OCI-LY3 (cell line): ENCODE data around the gene MAPT.

Experiments used
- H2AFZ ChIP-seq: fragments of 200-600, 300-600 bp; shearing (Covaris generic); 2 replicates; pipeline ENCODE4 v1.6.0; 2014; ENCODE audit warnings: antibody characterized with exemption, low read depth, low read length
- H3K27ac ChIP-seq: fragments of 200-600, 300-600 bp; sonication (generic); 2 replicates; pipeline ENCODE4 v1.5.1; 2014; ENCODE audit warnings: mild to moderate bottlenecking, low read length, moderate library complexity, mixed read lengths
- H3K27me3 ChIP-seq: fragments of 200-600, 300-600 bp; sonication (generic); 2 replicates; pipeline ENCODE4 v1.6.1; 2014; ENCODE audit warnings: low read depth, low read length, mixed read lengths
- H3K36me3 ChIP-seq: fragments of 200-600, 300-600 bp; sonication (generic); replicated peaks from 2 replicates; pipeline ENCODE3; 2014; ENCODE audit warnings: low read depth, low read length, mixed read lengths
- H3K4me1 ChIP-seq: fragments of 300-600, 200-600 bp; sonication (generic); 2 replicates; pipeline ENCODE4 v1.6.1; 2014; ENCODE audit warnings: low read length, mixed read lengths
- H3K4me2 ChIP-seq: fragments of 200-600, 300-600 bp; sonication (generic); 2 replicates; pipeline ENCODE4 v1.6.1; 2014; ENCODE audit warnings: low read length, mixed read lengths
- H3K4me3 ChIP-seq: fragments of 300-600, 200-600 bp; sonication (generic); 2 replicates; pipeline ENCODE4 v1.5.1; 2014; ENCODE audit warnings: antibody characterized with exemption, mild to moderate bottlenecking, low read length, moderate library complexity
- H3K79me2 ChIP-seq: fragments of 300-600, 200-600 bp; shearing (Covaris generic); 2 replicates; pipeline ENCODE4 v1.6.1; 2014; ENCODE audit warnings: mild to moderate bottlenecking, low read length, mixed read lengths
- H3K9ac ChIP-seq: fragments of 300-600, 200-600 bp; shearing (Covaris generic); 2 replicates; pipeline ENCODE4 v1.6.0; 2014; ENCODE audit warnings: mild to moderate bottlenecking, low read length, moderate library complexity
- H3K9me3 ChIP-seq: fragments of 200-600, 300-600 bp; shearing (Covaris generic); 2 replicates; pipeline ENCODE4 v1.6.1; 2014; ENCODE audit warnings: low read length, mixed read lengths; ENCODE audit not compliant: insufficient read depth
- H4K20me1 ChIP-seq: fragments of 200-600, 300-600 bp; sonication (generic); 2 replicates; pipeline ENCODE4 v1.6.1; 2016; ENCODE audit warnings: low read length, mixed read lengths; ENCODE audit not compliant: insufficient read depth
- CTCF ChIP-seq: fragments of 200-600, 300-600 bp; sonication (generic); IDR thresholded peaks from 2 replicates; pipeline ENCODE4 v1.5.1; 2014; ENCODE audit warnings: antibody characterized with exemption, low read length, low read depth
- EZH2phosphoT487 ChIP-seq: fragments of 200-600 bp; shearing (Covaris generic); IDR thresholded peaks from 2 replicates; pipeline ENCODE4 v1.6.1; 2018; ENCODE audit warnings: antibody characterized with exemption, mixed run types, low read depth

MAPT gene

GRCh38 chr17:45979137-45979536, 84.8 kb downstream of the MAPT start:
- TF ChIP-seq EZH2phosphoT487 (no peak), CTCF (no peak)
- Histone ChIP-seq H3K9me3 (no peaks in the 10 kb centered on the region), H3K27me3 (0 out of 2 replicates have a peak, but pooled peaks cover 4% of the 10 kb centered on the region), H3K36me3 (no peaks in the 10 kb centered on the region), H3K9ac (no peak overlapping the region), H4K20me1 (no peaks in the 10 kb centered on the region), H2AFZ (no peak overlapping the region), H3K27ac (no peak overlapping the region), H3K4me2 (no peak overlapping the region), H3K79me2 (no peaks in the 10 kb centered on the region), H3K4me3 (no peak overlapping the region), H3K4me1 (peaks cover 16% of the 10 kb centered on the region)

- Histone ChIP-seq H3K27me3 (0 out of 2 replicates have a peak, but pooled peaks cover 4% of the 10 kb centered on the region), H3K4me3 (no peak overlapping the region), H3K27ac (no peak overlapping the region), H3K9ac (no peak overlapping the region), H3K36me3 (no peaks in the 10 kb centered on the region), H4K20me1 (no peaks in the 10 kb centered on the region), H3K4me1 (peaks cover 2% of the 10 kb centered on the region), H3K79me2 (no peaks in the 10 kb centered on the region), H2AFZ (no peak overlapping the region), H3K9me3 (no peaks in the 10 kb centered on the region), H3K4me2 (no peak overlapping the region)
- TF ChIP-seq CTCF = no peak
- no peak for TF ChIP-seq EZH2phosphoT487
These were observed 86.5 kb downstream of the MAPT start for GRCh38 chr17:45980855-45981254.

- TF ChIP-seq EZH2phosphoT487 (no peak), CTCF (no peak)
- Histone ChIP-seq H3K4me1 (no peaks in the 10 kb centered on the region), H3K9me3 (no peaks in the 10 kb centered on the region), H4K20me1 (no peaks in the 10 kb centered on the region), H3K36me3 (no peaks in the 10 kb centered on the region), H3K4me3 (no peak overlapping the region), H2AFZ (no peak overlapping the region), H3K4me2 (no peak overlapping the region), H3K27me3 (0 out of 2 replicates have a peak, but pooled peaks cover 4% of the 10 kb centered on the region), H3K27ac (no peak overlapping the region), H3K9ac (no peak overlapping the region), H3K79me2 (no peaks in the 10 kb centered on the region)
These were observed 87.0 kb downstream of the MAPT start for GRCh38 chr17:45981306-45981705.

- Histone ChIP-seq H3K27ac (no peak overlapping the region), H3K36me3 (no peaks in the 10 kb centered on the region), H4K20me1 (no peaks in the 10 kb centered on the region), H3K4me3 (no peak overlapping the region), H3K4me2 (no peak overlapping the region), H3K9ac (no peak overlapping the region), H3K27me3 (0 out of 2 replicates have a peak, but pooled peaks cover 4% of the 10 kb centered on the region), H3K9me3 (no peaks in the 10 kb centered on the region), H3K79me2 (no peaks in the 10 kb centered on the region), H2AFZ (no peak overlapping the region), H3K4me1 (no peaks in the 10 kb centered on the region)
- TF ChIP-seq EZH2phosphoT487 (no peak), CTCF (no peak)
These were observed 88.6 kb downstream of the MAPT start for GRCh38 chr17:45982791-45983613.
